ENCODE results near the gene OR5B2. TPM values are rescaled to one million over a fixed set of nuclear protein-coding genes. Genes with fewer than 3 reads are reported as not detected.

Gene OR5B2
- total RNA-seq, 3 donors from 2014 or later = not detected

GRCh38 chr11:58444300-58444699 lies 16.4 kb upstream of the OR5B2 start:
- no peak overlapping the region for H3K4me3 ChIP-seq
- TF ChIP-seq CTCF (IDR thresholded peaks at IDR 0.05) = no peak
- no peak for ATAC-seq
- H3K36me3 ChIP-seq (ENCODE audit: low read depth) = no peaks in the 10 kb centered on the region
- H3K9me3 ChIP-seq = no peaks in the 10 kb centered on the region
- intact Hi-C loops (cut with DNase I, micrococcal nuclease) = no loop called here
- no peak for DNase-seq
- H3K4me1 ChIP-seq (ENCODE audit: low read depth) = no peaks in the 10 kb centered on the region

GRCh38 chr11:58442136-58442535 lies 14.2 kb upstream of the OR5B2 start, which contains the start of gene OR5B12:
Gene OR5B12 (minus strand): TSS chr11:58442236. CDS start chr11:58440151, 2,085 bp downstream.
- DNase-seq (no peak), ATAC-seq (no peak)
- no peaks in the 10 kb centered on the region for H3K9me3 ChIP-seq
- no peak for TF ChIP-seq CTCF (IDR thresholded peaks at IDR 0.05)
- intact Hi-C loops (cut with DNase I, micrococcal nuclease) = no loop called here
- peak within 1 kb of the TSS; percentile 7 for H3K4me3 ChIP-seq
- H3K36me3 ChIP-seq (ENCODE audit: low read depth) = no peaks in the 10 kb centered on the region
- no peaks in the 10 kb centered on the region for H3K4me1 ChIP-seq (ENCODE audit: low read depth)

- Histone ChIP-seq H3K36me3 (ENCODE audit: low read depth) (no peaks in the 10 kb centered on the region), H3K4me1 (ENCODE audit: low read depth) (no peaks in the 10 kb centered on the region), H3K4me3 (no peak overlapping the region), H3K9me3 (no peaks in the 10 kb centered on the region)
- no peak for ATAC-seq
- DNase-seq = no peak
- no peak for TF ChIP-seq CTCF (IDR thresholded peaks at IDR 0.05)
- intact Hi-C loops (cut with DNase I, micrococcal nuclease) = no loop called here
Measured at GRCh38 chr11:58438486-58438885, 10.6 kb upstream of the OR5B2 start.

GRCh38 chr11:58434217-58434616 lies 6.3 kb upstream of the OR5B2 start:
- Histone ChIP-seq H3K4me3 (no peak overlapping the region), H3K9me3 (no peaks in the 10 kb centered on the region), H3K4me1 (ENCODE audit: low read depth) (no peaks in the 10 kb centered on the region), H3K36me3 (ENCODE audit: low read depth) (no peaks in the 10 kb centered on the region)
- TF ChIP-seq CTCF (IDR thresholded peaks at IDR 0.05) = no peak
- intact Hi-C loops (cut with DNase I, micrococcal nuclease) = no loop called here
- no peak for DNase-seq
- ATAC-seq = no peak

GRCh38 chr11:58433638-58434203 lies 5.8 kb upstream of the OR5B2 start:
- Histone ChIP-seq H3K4me1 (ENCODE audit: low read depth) (no peaks in the 10 kb centered on the region), H3K4me3 (no peak overlapping the region), H3K9me3 (no peaks in the 10 kb centered on the region), H3K36me3 (ENCODE audit: low read depth) (no peaks in the 10 kb centered on the region)
- ATAC-seq (no peak), DNase-seq (no peak)
- no peak for TF ChIP-seq CTCF (IDR thresholded peaks at IDR 0.05)
- intact Hi-C loops (cut with DNase I, micrococcal nuclease) = no loop called here

GRCh38 chr11:58429273-58429672 lies 1.4 kb upstream of the OR5B2 start:
- H3K4me1 ChIP-seq (ENCODE audit: low read depth) = no peaks in the 10 kb centered on the region
- H3K36me3 ChIP-seq (ENCODE audit: low read depth) = no peaks in the 10 kb centered on the region
- H3K9me3 ChIP-seq = no peaks in the 10 kb centered on the region
- DNase-seq (no peak), ATAC-seq (no peak)
- no peak for TF ChIP-seq CTCF (IDR thresholded peaks at IDR 0.05)
- no peak overlapping the region for H3K4me3 ChIP-seq
- intact Hi-C loops (cut with DNase I, micrococcal nuclease) = no loop called here

Data from mucosa of descending colon (tissue), 3 donors.